KOPT-K1 (cell line): ENCODE data around the gene OPA1.

Source experiments
- H3K27ac ChIP-seq: fragments of 200-600 bp; sonication (generic); 2 replicates; pipeline ENCODE4 v1.5.1; 2016; ENCODE audit warnings: antibody characterized with exemption, mild to moderate bottlenecking, low read depth, low read length; ENCODE audit not compliant: poor library complexity, severe bottlenecking
- H3K36me3 ChIP-seq: fragments of 200-600 bp; sonication (generic); 2 replicates; pipeline ENCODE4 v1.5.1; 2017; ENCODE audit warnings: antibody characterized with exemption, mild to moderate bottlenecking, low read length, moderate library complexity; ENCODE audit not compliant: insufficient read depth
- H3K9me3 ChIP-seq: fragments of 200-600 bp; sonication (generic); 2 replicates; pipeline ENCODE4 v1.5.1; 2017; ENCODE audit warnings: antibody characterized with exemption, low read length, mild to moderate bottlenecking; ENCODE audit not compliant: insufficient read depth, poor library complexity, severe bottlenecking

Gene OPA1

DNA sequence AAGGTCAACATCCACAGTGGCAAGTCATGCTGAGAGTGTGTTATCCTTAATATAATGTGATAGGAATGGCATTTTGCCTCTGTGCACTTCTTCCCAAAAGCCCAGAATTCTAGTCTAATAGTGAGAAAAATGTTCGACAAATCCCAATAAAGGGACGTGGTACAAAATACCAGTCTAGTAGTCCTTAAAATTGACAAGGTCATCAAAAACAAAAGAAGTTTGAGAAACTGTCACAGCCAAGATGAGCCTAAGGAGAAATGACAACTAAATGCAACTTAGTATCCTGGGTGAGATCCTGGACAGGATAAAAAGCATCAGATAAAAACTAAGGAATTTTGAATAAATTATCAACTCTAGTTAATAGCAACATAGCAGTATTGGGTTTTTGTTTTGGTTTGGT, 23.9 kb upstream of the OPA1 start:
- Histone ChIP-seq H3K9me3 (no peaks in the 10 kb centered on the region), H3K27ac (no peak overlapping the region), H3K36me3 (no peaks in the 10 kb centered on the region)

DNA sequence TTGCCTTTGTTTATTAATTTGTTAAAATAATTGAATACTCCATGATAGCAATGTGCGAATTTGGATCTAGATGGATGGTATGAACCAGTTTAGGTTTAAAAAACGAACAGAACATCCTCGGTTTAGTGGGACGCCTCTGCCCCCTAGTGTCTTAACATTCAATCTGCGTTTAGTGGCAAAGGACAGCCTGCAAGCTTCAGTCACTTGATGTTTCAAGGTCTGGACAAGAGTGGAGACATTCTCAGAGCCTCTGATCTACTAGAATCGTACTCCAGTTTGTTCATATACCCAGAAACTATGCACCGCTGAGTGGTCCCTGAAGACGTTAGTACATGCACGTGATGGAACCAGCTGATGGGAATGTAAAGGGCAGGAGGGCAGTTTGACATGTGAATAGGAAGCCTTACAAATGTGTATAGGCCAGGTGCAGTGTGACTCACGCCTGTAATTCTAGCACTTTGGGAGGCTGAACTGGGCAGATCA, 20.5 kb upstream of the OPA1 start:
- no peaks in the 10 kb centered on the region for H3K9me3 ChIP-seq
- no peaks in the 10 kb centered on the region for H3K36me3 ChIP-seq
- H3K27ac ChIP-seq: no peak overlapping the region

DNA sequence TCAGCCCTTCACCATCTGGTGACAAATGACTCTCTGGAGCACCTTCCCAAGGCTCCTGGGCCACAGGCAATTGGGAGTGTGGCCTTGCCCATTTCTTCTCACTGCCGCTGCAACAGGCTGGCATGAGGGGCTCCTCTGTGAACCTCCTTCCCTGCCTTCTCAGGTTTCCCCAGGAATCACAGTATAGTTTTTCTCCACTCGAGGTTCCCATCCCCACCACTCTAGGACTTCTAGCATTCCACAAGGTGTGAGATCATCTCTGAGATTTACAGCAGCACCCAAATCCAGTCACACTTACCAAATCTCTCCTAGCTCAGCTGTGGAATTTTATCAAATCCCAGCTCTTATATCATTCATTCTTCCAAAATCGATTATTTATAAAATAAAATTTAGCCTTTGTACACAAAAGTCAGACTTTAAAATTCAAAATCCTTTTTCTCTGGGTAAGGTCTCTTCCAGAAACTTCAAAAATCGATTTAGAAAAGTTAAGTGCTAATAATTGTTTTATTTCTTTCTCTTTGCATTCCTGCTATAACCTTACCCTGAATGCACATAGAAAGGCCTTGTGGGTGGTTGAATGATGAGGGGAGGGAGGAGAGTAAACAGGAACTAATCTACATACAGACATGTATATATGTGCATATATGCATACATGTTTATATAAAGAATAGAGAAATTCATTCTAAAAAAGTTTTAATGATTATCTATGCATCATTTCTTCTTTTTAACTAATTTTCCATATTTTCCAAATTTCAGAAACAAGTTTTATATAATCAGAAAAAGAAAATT, 19.4 kb upstream of the OPA1 start:
- Histone ChIP-seq H3K36me3 (no peaks in the 10 kb centered on the region), H3K27ac (no peak overlapping the region), H3K9me3 (no peaks in the 10 kb centered on the region)

DNA sequence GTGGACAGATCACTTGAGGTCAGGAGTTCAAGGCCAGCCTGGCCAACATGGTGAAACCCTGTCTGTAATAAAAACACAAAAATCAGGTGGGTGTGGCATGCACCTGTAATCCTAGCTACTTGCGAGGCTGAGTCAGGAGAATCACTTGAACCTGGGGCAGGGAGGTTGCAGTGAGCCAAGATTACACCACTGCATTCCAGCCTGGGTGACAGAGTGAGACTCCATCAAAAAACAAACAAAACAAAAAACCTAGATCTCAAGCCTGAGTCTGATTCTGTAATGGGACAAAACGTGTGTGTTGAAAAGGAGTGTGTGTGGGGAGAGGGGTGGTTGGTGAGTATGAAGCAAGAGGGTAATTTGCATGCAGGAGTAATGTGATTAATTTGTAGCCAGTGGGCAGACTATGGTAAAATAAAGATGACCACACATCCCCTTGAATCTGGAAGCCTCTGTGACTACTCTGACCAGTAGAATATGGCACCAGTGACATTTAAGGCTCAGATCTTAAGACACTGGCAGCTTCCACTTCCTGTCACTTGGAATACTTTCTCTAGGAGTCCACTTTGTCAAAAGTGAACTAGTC, 18.4 kb upstream of the OPA1 start:
- Histone ChIP-seq H3K27ac (no peak overlapping the region), H3K9me3 (no peaks in the 10 kb centered on the region), H3K36me3 (no peaks in the 10 kb centered on the region)

DNA sequence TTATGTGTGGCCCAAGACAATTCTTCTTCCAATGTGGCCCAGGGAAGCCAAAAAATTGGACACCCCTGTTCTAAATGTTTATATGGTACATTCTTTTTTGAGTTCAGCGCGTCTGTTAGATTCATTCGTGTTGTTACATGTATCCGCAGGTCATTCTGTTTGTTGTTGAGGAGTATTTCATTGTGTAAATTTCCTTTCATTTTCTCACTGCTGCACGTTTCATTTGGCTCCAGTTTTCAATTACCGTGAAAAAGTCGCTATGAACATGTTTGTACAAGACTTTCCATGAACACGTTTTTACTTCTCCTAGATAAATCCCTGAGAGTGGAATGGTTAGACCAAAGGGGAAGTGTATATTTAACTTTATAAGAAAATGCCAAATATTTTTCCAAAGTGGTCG, 7.5 kb upstream of the OPA1 start:
- H3K36me3 ChIP-seq: no peaks in the 10 kb centered on the region
- no peaks in the 10 kb centered on the region for H3K9me3 ChIP-seq
- H3K27ac ChIP-seq: no peak overlapping the region

DNA sequence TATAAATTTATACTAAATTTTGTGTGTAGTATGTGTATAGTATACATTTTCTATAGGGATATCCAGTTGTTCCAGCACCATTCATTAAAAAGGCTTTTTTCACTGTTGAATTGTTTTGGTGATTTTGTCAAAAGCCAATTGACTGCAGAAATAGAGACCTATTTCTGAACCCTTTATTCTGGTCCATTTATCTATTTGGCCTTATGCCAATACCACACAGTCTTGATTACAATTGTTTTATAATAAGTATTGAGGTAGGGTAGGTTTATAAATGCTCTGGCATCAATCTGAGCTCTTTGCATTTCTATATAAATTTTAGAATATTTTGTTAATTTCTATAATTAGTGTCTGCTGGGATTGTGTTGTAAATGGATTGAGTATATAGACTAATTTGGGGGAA, 6.5 kb upstream of the OPA1 start:
- Histone ChIP-seq H3K9me3 (no peaks in the 10 kb centered on the region), H3K36me3 (no peaks in the 10 kb centered on the region), H3K27ac (no peak overlapping the region)

DNA sequence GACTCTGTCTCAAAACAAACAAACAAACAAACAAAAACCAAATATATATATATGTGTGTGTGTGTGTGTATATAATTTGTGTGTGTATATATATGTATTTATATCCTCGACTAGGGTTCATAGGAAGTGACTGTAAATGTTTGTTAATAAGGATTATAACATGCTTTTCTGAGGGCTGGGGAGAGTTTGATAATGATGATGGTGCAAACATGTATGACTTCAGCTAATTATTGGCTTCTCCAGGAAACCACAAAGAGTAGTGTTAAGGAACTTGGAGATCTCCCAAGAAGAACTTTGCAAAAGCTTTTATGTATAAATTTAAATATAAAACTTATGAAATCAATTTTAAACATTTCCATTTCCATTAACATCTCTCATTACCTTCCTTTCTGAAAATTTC, 3.9 kb upstream of the OPA1 start:
- Histone ChIP-seq H3K36me3 (no peaks in the 10 kb centered on the region), H3K27ac (no peak overlapping the region), H3K9me3 (no peaks in the 10 kb centered on the region)

DNA sequence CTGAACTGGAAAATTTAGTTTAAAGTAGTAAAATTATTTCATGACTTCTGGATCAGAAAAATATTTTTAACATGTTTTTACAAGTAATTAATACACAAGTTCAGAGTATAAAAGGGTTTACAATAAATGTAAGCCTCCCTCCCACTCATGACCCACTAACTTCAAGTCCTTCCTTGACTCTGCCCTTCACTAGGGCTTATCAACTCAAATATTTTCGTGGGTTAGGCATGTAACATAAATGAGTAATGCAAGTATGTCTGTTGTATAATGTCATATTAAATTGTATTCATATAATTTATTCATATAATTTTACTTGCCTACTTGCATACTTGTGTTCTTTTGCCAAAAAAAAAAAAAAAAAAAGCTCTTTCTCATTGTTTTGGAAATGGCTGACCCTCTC, 3.4 kb upstream of the OPA1 start:
- no peaks in the 10 kb centered on the region for H3K36me3 ChIP-seq
- no peaks in the 10 kb centered on the region for H3K9me3 ChIP-seq
- no peak overlapping the region for H3K27ac ChIP-seq

DNA sequence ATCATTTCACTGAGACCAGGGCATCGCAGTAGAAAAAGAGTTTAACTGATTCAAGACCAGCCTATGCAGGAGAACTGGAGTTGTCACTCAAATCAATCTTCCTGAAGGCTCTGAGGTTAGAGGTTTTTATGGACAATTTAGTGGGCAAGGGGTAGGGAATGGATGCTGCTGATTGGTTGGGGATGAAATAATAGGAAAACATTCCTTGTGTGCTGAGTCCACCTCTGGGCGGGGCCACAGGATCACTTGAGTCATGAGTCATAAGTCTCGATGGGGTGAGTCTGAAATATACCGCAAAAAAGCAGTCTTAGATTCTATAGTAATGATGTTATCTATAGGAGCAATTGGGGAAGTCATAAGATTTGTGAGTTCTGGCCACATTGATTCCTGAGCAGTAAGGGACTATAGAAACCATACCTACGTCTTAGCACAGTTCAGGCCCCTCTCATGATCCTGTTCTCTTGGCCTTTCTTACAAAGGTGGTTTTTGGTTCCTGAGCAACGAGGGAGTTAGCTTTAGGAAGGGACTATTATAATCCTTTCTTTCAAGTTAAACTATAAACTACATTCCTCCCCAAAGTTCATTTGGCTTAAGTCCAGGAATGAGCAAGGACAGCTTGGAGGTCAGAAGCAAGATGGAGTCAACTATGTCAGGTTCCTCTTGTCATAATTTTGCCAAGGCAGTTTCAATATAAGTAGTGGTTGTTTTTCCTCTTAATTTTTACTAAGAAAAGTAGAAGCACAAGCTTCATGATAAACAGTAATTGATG, 2.7 kb upstream of the OPA1 start:
- no peaks in the 10 kb centered on the region for H3K9me3 ChIP-seq
- no peak overlapping the region for H3K27ac ChIP-seq
- no peaks in the 10 kb centered on the region for H3K36me3 ChIP-seq

DNA sequence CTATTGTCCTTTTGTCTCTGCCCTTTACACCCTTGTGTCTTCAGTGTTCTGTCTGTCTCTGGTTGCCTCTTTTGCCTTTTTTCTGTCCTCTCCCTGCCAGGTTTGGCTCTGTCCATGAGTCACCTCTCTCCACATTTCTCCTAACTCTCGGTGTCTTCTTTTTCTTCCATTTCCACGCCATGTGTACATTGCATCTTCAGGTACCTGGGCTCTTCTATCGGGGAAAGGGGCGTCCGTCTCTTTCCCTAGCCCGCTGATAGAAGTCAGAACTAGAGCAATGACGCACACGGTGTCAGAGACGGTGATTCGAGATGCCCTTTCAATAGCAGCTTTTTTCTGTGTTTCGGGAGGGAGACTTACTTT, 641 bp downstream of the OPA1 start:
- Histone ChIP-seq H3K27ac (peak overlapping the region; percentile 78), H3K36me3 (peaks cover 33% of the 10 kb centered on the region), H3K9me3 (no peaks in the 10 kb centered on the region)

DNA sequence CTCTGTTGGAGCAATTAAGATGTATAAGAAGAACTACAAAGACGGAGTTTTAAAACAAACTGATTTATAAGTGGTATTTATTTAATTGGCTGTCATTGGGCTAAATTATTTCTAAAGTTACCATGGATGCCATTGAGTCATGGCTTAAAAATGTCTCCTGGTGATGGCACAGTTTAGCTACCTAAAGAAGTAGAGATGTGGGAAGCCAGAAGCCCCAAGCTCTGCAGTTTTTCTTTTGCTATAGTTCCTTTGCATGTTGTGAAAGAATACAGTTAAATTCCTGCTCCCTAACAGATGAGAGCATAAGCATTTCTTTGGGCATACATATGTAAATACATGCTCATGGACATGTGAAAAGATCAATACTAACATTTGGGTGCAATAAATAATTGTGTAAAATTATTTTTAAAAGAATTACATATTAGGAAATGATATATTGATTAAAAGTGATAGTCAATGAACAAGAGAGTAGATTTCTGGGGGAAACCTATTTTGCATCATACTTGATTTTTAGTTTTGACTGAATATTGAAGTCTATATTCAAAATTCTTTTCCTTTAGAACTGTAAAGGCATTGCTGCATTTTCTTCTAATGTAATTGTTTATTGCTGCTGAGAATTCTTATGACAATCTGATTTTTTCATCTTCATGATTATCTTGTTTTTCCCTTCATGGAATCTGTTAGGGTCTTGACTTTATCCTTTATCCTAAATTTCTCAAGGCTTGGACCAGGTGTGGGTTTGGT, 2.1 kb downstream of the OPA1 start:
- Histone ChIP-seq H3K9me3 (no peaks in the 10 kb centered on the region), H3K36me3 (peaks cover 47% of the 10 kb centered on the region), H3K27ac (no peak overlapping the region)

DNA sequence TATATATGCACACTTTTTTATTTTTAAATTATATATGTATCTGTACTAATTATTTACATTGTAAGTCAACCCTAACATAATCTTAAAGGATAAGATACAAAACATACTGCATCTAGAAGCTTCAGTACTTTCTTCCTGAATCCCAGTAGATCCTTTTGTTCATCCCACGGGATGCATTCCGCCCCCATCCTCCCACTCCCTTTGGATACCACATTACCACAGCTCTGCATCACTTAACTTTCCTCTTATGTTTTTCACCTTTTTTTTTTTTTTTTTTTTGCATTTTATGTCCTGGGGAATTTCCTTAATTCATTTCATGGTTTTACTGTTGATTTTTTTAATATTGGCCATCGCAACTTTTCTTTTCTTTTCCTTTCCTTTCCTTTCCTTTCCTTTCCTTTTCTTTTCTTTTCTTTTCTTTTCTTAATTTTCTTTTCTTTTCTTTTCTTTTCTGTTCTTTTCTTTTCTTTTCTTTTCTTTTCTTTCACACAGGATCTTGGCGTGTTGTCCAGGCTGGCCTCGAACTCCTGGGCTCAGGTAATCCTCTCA, 3.0 kb downstream of the OPA1 start:
- no peak overlapping the region for H3K27ac ChIP-seq
- H3K36me3 ChIP-seq: peaks cover 53% of the 10 kb centered on the region
- no peaks in the 10 kb centered on the region for H3K9me3 ChIP-seq

DNA sequence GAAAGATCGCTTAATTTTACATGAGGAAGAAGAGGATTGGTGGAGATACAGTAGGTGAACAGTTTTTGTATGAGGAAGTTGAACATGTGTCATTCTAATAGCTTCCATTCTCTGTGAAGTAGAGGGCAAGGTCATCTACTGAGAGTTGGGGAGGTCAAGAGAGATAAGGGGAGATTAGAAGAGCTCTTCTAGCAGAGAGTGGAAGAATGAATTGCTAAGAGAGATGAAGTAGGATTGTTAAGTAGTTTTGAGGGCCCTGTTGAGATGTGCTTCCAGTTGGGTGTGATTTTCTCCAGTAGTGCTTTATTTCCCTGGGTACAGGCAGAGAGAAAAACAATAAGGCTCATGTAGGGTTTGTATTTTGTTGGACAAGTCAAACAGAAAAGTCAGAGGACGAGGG, 5.2 kb downstream of the OPA1 start:
- Histone ChIP-seq H3K36me3 (peaks cover 74% of the 10 kb centered on the region), H3K9me3 (no peaks in the 10 kb centered on the region), H3K27ac (no peak overlapping the region)

DNA sequence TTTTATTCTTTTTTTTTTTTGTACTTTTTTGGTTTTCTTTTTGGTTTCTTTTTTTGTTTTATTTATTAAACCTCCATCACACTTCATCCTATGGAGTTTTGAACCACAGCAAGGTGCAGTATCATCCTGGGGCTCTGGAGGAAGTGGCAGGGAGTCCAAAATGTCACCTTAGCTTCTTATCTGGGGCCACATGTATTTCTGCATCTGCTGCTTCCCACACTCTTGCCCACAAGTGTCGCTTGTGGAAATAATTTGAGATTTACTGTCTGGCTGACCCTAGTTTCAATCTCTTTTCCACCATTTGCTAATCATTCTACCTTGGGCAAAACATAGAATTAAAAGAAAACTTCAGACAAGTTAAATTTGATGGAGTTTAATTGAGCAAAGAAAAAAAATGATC, 6.4 kb downstream of the OPA1 start:
- Histone ChIP-seq H3K27ac (no peak overlapping the region), H3K9me3 (no peaks in the 10 kb centered on the region), H3K36me3 (peaks cover 81% of the 10 kb centered on the region)

DNA sequence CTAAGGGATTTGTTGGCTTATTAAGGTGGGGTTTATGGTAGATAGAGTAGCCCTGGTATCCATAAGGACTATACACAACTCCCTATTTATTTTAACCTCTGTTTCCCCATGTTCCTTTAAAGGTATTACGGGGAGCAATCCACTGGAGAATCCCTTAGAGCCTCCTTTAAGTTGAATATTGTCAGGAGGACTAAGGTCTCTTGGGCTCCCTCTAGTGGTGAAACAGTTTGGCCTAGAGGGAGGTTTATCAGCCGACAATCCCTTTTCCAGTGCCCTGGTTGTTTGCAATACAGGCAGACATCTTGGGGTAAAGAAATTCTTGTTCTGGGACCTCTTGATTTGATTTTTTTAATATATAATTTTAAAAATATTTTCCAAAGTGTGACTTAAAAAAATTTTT, 12.9 kb downstream of the OPA1 start:
- Histone ChIP-seq H3K36me3 (peaks cover 30% of the 10 kb centered on the region; the same call in 1 of the 2 replicates), H3K27ac (no peak overlapping the region), H3K9me3 (peaks cover 5% of the 10 kb centered on the region)
